ENCODE results near the gene ACO1.

GRCh38 chr9:32340361-32340760 is 44.1 kb upstream of the ACO1 start:
- TF ChIP-seq, protein P1, sequence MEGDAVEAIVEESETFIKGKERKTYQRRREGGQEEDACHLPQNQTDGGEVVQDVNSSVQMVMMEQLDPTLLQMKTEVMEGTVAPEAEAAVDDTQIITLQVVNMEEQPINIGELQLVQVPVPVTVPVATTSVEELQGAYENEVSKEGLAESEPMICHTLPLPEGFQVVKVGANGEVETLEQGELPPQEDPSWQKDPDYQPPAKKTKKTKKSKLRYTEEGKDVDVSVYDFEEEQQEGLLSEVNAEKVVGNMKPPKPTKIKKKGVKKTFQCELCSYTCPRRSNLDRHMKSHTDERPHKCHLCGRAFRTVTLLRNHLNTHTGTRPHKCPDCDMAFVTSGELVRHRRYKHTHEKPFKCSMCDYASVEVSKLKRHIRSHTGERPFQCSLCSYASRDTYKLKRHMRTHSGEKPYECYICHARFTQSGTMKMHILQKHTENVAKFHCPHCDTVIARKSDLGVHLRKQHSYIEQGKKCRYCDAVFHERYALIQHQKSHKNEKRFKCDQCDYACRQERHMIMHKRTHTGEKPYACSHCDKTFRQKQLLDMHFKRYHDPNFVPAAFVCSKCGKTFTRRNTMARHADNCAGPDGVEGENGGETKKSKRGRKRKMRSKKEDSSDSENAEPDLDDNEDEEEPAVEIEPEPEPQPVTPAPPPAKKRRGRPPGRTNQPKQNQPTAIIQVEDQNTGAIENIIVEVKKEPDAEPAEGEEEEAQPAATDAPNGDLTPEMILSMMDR (IDR thresholded peaks at IDR 0.05): no peak
- TF ChIP-seq POLR2A (IDR thresholded peaks at IDR 0.05): no peak
